ENCODE measurements around the gene MAP3K4. TPM values are rescaled to one million over a fixed set of nuclear protein-coding genes. Genes with fewer than 3 reads are reported as not detected.

The MAP3K4 gene
- total RNA-seq, 1 experiment from 2014 or later, result 69.8 TPM

DNA sequence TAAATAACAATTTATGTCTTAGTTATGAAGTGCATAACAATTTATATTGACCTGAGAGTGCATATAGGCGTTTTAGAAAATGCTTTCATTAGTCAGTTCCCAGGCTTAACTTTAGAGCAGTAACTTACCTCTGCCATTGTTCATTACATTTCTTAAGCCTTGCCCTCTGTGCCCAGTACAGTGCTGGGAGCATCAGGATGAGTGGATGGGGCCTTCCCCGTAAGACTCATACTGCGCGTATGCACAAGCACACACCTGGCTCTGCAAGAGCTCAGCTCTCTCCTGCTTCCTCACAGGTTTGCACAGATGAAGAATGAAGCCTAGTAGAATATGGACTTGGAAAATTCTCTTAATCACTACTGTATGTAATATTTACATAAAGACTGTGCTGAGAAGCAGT, 125.0 kb downstream of the MAP3K4 start:
- no peak for DNase-seq (ENCODE audit: low spot score)
- POLR2A ChIA-PET, result no interaction called here

DNA sequence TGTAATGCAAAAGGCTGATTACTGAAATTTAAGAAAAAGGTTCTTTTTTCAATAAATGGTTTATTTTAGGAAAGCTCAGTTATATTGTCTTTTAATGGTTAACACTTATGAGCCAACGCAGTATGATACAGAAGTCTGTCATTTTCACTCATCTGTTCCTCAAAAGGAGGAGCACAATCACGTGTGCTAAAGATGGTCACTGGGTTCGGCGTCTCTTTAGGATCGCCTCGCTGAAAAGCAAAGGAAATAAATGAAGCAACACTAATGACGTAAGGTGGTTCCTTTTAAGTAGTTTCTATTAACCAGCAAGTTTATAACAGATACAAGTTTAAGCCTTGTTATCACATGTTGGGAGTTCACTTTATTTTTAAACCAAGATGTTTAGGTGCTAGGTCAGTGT, 125.7 kb downstream of the MAP3K4 start:
- peaks cover 84% of the 10 kb centered on the region for H3K36me3 Mint-ChIP-seq
- TF ChIP-seq ZBTB21 (CRISPR knock-in tag; IDR thresholded peaks at IDR 0.05; ENCODE audit: borderline replicate concordance) (no peak), NFE2L1 (CRISPR knock-in tag; IDR thresholded peaks at IDR 0.05) (no peak), ZNF317 (CRISPR knock-in tag; IDR thresholded peaks at IDR 0.05; ENCODE audit: borderline replicate concordance, low read depth) (no peak), CREB1 (CRISPR knock-in tag; IDR thresholded peaks at IDR 0.05) (no peak)
- TF ChIP-seq, protein P1, sequence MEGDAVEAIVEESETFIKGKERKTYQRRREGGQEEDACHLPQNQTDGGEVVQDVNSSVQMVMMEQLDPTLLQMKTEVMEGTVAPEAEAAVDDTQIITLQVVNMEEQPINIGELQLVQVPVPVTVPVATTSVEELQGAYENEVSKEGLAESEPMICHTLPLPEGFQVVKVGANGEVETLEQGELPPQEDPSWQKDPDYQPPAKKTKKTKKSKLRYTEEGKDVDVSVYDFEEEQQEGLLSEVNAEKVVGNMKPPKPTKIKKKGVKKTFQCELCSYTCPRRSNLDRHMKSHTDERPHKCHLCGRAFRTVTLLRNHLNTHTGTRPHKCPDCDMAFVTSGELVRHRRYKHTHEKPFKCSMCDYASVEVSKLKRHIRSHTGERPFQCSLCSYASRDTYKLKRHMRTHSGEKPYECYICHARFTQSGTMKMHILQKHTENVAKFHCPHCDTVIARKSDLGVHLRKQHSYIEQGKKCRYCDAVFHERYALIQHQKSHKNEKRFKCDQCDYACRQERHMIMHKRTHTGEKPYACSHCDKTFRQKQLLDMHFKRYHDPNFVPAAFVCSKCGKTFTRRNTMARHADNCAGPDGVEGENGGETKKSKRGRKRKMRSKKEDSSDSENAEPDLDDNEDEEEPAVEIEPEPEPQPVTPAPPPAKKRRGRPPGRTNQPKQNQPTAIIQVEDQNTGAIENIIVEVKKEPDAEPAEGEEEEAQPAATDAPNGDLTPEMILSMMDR (IDR thresholded peaks at IDR 0.05), result no peak
- TF ChIP-seq, protein P2, sequence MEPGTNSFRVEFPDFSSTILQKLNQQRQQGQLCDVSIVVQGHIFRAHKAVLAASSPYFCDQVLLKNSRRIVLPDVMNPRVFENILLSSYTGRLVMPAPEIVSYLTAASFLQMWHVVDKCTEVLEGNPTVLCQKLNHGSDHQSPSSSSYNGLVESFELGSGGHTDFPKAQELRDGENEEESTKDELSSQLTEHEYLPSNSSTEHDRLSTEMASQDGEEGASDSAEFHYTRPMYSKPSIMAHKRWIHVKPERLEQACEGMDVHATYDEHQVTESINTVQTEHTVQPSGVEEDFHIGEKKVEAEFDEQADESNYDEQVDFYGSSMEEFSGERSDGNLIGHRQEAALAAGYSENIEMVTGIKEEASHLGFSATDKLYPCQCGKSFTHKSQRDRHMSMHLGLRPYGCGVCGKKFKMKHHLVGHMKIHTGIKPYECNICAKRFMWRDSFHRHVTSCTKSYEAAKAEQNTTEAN (CRISPR knock-in tag; IDR thresholded peaks at IDR 0.05), result no peak
- TF ChIP-seq, protein P3, sequence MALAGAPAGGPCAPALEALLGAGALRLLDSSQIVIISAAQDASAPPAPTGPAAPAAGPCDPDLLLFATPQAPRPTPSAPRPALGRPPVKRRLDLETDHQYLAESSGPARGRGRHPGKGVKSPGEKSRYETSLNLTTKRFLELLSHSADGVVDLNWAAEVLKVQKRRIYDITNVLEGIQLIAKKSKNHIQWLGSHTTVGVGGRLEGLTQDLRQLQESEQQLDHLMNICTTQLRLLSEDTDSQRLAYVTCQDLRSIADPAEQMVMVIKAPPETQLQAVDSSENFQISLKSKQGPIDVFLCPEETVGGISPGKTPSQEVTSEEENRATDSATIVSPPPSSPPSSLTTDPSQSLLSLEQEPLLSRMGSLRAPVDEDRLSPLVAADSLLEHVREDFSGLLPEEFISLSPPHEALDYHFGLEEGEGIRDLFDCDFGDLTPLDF (CRISPR knock-in tag; IDR thresholded peaks at IDR 0.05), result no peak
- TF ChIP-seq, protein P4, sequence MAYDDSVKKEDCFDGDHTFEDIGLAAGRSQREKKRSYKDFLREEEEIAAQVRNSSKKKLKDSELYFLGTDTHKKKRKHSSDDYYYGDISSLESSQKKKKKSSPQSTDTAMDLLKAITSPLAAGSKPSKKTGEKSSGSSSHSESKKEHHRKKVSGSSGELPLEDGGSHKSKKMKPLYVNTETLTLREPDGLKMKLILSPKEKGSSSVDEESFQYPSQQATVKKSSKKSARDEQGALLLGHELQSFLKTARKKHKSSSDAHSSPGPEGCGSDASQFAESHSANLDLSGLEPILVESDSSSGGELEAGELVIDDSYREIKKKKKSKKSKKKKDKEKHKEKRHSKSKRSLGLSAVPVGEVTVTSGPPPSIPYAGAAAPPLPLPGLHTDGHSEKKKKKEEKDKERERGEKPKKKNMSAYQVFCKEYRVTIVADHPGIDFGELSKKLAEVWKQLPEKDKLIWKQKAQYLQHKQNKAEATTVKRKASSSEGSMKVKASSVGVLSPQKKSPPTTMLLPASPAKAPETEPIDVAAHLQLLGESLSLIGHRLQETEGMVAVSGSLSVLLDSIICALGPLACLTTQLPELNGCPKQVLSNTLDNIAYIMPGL (CRISPR knock-in tag; IDR thresholded peaks at IDR 0.05), result no peak
- TF ChIP-seq, protein P5, sequence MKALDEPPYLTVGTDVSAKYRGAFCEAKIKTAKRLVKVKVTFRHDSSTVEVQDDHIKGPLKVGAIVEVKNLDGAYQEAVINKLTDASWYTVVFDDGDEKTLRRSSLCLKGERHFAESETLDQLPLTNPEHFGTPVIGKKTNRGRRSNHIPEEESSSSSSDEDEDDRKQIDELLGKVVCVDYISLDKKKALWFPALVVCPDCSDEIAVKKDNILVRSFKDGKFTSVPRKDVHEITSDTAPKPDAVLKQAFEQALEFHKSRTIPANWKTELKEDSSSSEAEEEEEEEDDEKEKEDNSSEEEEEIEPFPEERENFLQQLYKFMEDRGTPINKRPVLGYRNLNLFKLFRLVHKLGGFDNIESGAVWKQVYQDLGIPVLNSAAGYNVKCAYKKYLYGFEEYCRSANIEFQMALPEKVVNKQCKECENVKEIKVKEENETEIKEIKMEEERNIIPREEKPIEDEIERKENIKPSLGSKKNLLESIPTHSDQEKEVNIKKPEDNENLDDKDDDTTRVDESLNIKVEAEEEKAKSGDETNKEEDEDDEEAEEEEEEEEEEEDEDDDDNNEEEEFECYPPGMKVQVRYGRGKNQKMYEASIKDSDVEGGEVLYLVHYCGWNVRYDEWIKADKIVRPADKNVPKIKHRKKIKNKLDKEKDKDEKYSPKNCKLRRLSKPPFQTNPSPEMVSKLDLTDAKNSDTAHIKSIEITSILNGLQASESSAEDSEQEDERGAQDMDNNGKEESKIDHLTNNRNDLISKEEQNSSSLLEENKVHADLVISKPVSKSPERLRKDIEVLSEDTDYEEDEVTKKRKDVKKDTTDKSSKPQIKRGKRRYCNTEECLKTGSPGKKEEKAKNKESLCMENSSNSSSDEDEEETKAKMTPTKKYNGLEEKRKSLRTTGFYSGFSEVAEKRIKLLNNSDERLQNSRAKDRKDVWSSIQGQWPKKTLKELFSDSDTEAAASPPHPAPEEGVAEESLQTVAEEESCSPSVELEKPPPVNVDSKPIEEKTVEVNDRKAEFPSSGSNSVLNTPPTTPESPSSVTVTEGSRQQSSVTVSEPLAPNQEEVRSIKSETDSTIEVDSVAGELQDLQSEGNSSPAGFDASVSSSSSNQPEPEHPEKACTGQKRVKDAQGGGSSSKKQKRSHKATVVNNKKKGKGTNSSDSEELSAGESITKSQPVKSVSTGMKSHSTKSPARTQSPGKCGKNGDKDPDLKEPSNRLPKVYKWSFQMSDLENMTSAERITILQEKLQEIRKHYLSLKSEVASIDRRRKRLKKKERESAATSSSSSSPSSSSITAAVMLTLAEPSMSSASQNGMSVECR (CRISPR knock-in tag; IDR thresholded peaks at IDR 0.05; ENCODE audit: borderline replicate concordance), result no peak

More for the DNA sequence above, 125.0 kb downstream of the MAP3K4 start:
- H3K4me1 Mint-ChIP-seq, result no peaks in the 10 kb centered on the region
- H3K27ac Mint-ChIP-seq, result no peak overlapping the region
- H3K36me3 Mint-ChIP-seq, result peaks cover 84% of the 10 kb centered on the region
- peaks cover 17% of the 10 kb centered on the region for H3K9me3 Mint-ChIP-seq
- TF ChIP-seq SOX15 (CRISPR knock-in tag; IDR thresholded peaks at IDR 0.05) (no peak), ZNF219 (CRISPR knock-in tag; IDR thresholded peaks at IDR 0.05; ENCODE audit: borderline replicate concordance) (no peak), TEAD1 (CRISPR knock-in tag; IDR thresholded peaks at IDR 0.05) (no peak), HMGA2 (CRISPR knock-in tag; IDR thresholded peaks at IDR 0.05) (no peak), NFYB (CRISPR knock-in tag; conservative IDR thresholded peaks at IDR 0.05; ENCODE audit: low read depth) (no peak), SMAD4 (CRISPR knock-in tag; IDR thresholded peaks at IDR 0.05) (no peak), ESRRA (CRISPR knock-in tag; IDR thresholded peaks at IDR 0.05; ENCODE audit: borderline replicate concordance) (no peak), ZNF416 (CRISPR knock-in tag; IDR thresholded peaks at IDR 0.05) (no peak)
- TF ChIP-seq, protein P6, sequence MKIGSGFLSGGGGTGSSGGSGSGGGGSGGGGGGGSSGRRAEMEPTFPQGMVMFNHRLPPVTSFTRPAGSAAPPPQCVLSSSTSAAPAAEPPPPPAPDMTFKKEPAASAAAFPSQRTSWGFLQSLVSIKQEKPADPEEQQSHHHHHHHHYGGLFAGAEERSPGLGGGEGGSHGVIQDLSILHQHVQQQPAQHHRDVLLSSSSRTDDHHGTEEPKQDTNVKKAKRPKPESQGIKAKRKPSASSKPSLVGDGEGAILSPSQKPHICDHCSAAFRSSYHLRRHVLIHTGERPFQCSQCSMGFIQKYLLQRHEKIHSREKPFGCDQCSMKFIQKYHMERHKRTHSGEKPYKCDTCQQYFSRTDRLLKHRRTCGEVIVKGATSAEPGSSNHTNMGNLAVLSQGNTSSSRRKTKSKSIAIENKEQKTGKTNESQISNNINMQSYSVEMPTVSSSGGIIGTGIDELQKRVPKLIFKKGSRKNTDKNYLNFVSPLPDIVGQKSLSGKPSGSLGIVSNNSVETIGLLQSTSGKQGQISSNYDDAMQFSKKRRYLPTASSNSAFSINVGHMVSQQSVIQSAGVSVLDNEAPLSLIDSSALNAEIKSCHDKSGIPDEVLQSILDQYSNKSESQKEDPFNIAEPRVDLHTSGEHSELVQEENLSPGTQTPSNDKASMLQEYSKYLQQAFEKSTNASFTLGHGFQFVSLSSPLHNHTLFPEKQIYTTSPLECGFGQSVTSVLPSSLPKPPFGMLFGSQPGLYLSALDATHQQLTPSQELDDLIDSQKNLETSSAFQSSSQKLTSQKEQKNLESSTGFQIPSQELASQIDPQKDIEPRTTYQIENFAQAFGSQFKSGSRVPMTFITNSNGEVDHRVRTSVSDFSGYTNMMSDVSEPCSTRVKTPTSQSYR (CRISPR knock-in tag; IDR thresholded peaks at IDR 0.05), result no peak
- TF ChIP-seq, protein P7, sequence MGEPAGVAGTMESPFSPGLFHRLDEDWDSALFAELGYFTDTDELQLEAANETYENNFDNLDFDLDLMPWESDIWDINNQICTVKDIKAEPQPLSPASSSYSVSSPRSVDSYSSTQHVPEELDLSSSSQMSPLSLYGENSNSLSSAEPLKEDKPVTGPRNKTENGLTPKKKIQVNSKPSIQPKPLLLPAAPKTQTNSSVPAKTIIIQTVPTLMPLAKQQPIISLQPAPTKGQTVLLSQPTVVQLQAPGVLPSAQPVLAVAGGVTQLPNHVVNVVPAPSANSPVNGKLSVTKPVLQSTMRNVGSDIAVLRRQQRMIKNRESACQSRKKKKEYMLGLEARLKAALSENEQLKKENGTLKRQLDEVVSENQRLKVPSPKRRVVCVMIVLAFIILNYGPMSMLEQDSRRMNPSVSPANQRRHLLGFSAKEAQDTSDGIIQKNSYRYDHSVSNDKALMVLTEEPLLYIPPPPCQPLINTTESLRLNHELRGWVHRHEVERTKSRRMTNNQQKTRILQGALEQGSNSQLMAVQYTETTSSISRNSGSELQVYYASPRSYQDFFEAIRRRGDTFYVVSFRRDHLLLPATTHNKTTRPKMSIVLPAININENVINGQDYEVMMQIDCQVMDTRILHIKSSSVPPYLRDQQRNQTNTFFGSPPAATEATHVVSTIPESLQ (CRISPR knock-in tag; IDR thresholded peaks at IDR 0.05), result no peak
- TF ChIP-seq, protein P8, sequence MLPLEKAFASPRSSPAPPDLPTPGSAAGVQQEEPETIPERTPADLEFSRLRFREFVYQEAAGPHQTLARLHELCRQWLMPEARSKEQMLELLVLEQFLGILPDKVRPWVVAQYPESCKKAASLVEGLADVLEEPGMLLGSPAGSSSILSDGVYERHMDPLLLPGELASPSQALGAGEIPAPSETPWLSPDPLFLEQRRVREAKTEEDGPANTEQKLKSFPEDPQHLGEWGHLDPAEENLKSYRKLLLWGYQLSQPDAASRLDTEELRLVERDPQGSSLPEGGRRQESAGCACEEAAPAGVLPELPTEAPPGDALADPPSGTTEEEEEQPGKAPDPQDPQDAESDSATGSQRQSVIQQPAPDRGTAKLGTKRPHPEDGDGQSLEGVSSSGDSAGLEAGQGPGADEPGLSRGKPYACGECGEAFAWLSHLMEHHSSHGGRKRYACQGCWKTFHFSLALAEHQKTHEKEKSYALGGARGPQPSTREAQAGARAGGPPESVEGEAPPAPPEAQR (CRISPR knock-in tag; IDR thresholded peaks at IDR 0.05), result no peak
- no peak for ATAC-seq
- no peak overlapping the region for H3K4me3 Mint-ChIP-seq
- CTCF ChIA-PET, result interaction anchor here (1.0 kb wide), 1 partner anchor 237 kb away, joined by 3 read pairs; no protein-coding TSS in a partner anchor
- no peaks in the 10 kb centered on the region for H3K27me3 Mint-ChIP-seq (ENCODE audit: low read depth)

More for the DNA sequence above, 125.7 kb downstream of the MAP3K4 start:
- CTCF ChIA-PET, result interaction anchor here (1.0 to 1.1 kb wide), 3 partner anchors 236 to 279 kb away, joined by 3 read pairs; no protein-coding TSS in a partner anchor
- Mint-ChIP-seq H3K27ac (no peak overlapping the region), H3K4me1 (no peaks in the 10 kb centered on the region), H3K4me3 (no peak overlapping the region), H3K27me3 (ENCODE audit: low read depth) (no peaks in the 10 kb centered on the region), H3K9me3 (peaks cover 24% of the 10 kb centered on the region)
- DNase-seq (ENCODE audit: low spot score) (no peak), ATAC-seq (no peak)
- POLR2A ChIA-PET, result no interaction called here

Data from WTC11 (cell line).